ES-I3 (cell line): Measurements from ENCODE around the gene ROBO1.

Experiments
- H3K36me3 ChIP-seq: 2 replicates; pipeline ENCODE4 v1.6.1; 2013; ENCODE audit warnings: mild to moderate bottlenecking, low read length, control low read depth, moderate library complexity; ENCODE audit not compliant: insufficient read depth
- H3K4me1 ChIP-seq: 2 replicates; pipeline ENCODE4 v1.6.1; 2013; ENCODE audit warnings: mild to moderate bottlenecking, control low read depth, low read length; ENCODE audit not compliant: insufficient read depth
- H3K9ac ChIP-seq: 2 replicates; pipeline ENCODE4 v1.6.1; 2013; ENCODE audit warnings: low read depth, mild to moderate bottlenecking, low read length, moderate library complexity
- H3K9me3 ChIP-seq: 2 replicates; pipeline ENCODE4 v1.6.1; 2013; ENCODE audit warnings: mild to moderate bottlenecking, low read length, moderate library complexity; ENCODE audit not compliant: control insufficient read depth, insufficient read depth

Gene ROBO1

GRCh38 chr3:78845605-78846004, 922.2 kb downstream of the ROBO1 start:
- H3K9ac ChIP-seq = no peak overlapping the region
- H3K9me3 ChIP-seq = no peaks in the 10 kb centered on the region
- no peaks in the 10 kb centered on the region for H3K36me3 ChIP-seq
- peaks cover 10% of the 10 kb centered on the region; the same call in 1 of the 2 replicates for H3K4me1 ChIP-seq

- Histone ChIP-seq H3K4me1 (peaks cover 10% of the 10 kb centered on the region; the same call in 1 of the 2 replicates), H3K36me3 (no peaks in the 10 kb centered on the region), H3K9me3 (no peaks in the 10 kb centered on the region), H3K9ac (no peak overlapping the region)
These were observed 923.5 kb downstream of the ROBO1 start for GRCh38 chr3:78844307-78844706.

- H3K4me1 ChIP-seq = no peaks in the 10 kb centered on the region
These were observed 928.1 kb downstream of the ROBO1 start for GRCh38 chr3:78839693-78840092.

GRCh38 chr3:78838362-78838761, 929.4 kb downstream of the ROBO1 start:
- Histone ChIP-seq H3K9ac (no peak overlapping the region), H3K36me3 (no peaks in the 10 kb centered on the region), H3K9me3 (no peaks in the 10 kb centered on the region), H3K4me1 (no peaks in the 10 kb centered on the region)

More at GRCh38 chr3:78839693-78840092, 928.1 kb downstream of the ROBO1 start:
- Histone ChIP-seq H3K9me3 (no peaks in the 10 kb centered on the region), H3K9ac (no peak overlapping the region), H3K36me3 (no peaks in the 10 kb centered on the region)

GRCh38 chr3:78834910-78835309, 932.9 kb downstream of the ROBO1 start:
- no peaks in the 10 kb centered on the region for H3K9me3 ChIP-seq
- H3K4me1 ChIP-seq = no peaks in the 10 kb centered on the region
- no peak overlapping the region for H3K9ac ChIP-seq
- no peaks in the 10 kb centered on the region for H3K36me3 ChIP-seq

- H3K4me1 ChIP-seq = no peaks in the 10 kb centered on the region
- H3K36me3 ChIP-seq = no peaks in the 10 kb centered on the region
- H3K9me3 ChIP-seq = no peaks in the 10 kb centered on the region
- no peak overlapping the region for H3K9ac ChIP-seq
These were observed 935.0 kb downstream of the ROBO1 start for GRCh38 chr3:78832785-78833204.

GRCh38 chr3:78831446-78831972, 936.3 kb downstream of the ROBO1 start:
- Histone ChIP-seq H3K9ac (no peak overlapping the region), H3K4me1 (no peaks in the 10 kb centered on the region), H3K9me3 (no peaks in the 10 kb centered on the region), H3K36me3 (no peaks in the 10 kb centered on the region)

GRCh38 chr3:78830470-78830869, 937.3 kb downstream of the ROBO1 start:
- Histone ChIP-seq H3K9me3 (no peaks in the 10 kb centered on the region), H3K36me3 (no peaks in the 10 kb centered on the region), H3K9ac (no peak overlapping the region), H3K4me1 (no peaks in the 10 kb centered on the region)

GRCh38 chr3:78827618-78828017, 940.2 kb downstream of the ROBO1 start:
- no peaks in the 10 kb centered on the region for H3K36me3 ChIP-seq
- no peaks in the 10 kb centered on the region for H3K4me1 ChIP-seq
- H3K9me3 ChIP-seq = no peaks in the 10 kb centered on the region
- no peak overlapping the region for H3K9ac ChIP-seq

GRCh38 chr3:78825858-78826215, 942.0 kb downstream of the ROBO1 start:
- no peaks in the 10 kb centered on the region for H3K9me3 ChIP-seq
- H3K4me1 ChIP-seq = no peaks in the 10 kb centered on the region
- H3K9ac ChIP-seq = no peak overlapping the region
- H3K36me3 ChIP-seq = no peaks in the 10 kb centered on the region

GRCh38 chr3:78825118-78825857, 942.5 kb downstream of the ROBO1 start:
- Histone ChIP-seq H3K9ac (no peak overlapping the region), H3K36me3 (no peaks in the 10 kb centered on the region), H3K4me1 (no peaks in the 10 kb centered on the region), H3K9me3 (no peaks in the 10 kb centered on the region)

GRCh38 chr3:78823859-78824258, 943.9 kb downstream of the ROBO1 start:
- Histone ChIP-seq H3K9ac (no peak overlapping the region), H3K36me3 (no peaks in the 10 kb centered on the region), H3K9me3 (no peaks in the 10 kb centered on the region), H3K4me1 (no peaks in the 10 kb centered on the region)

GRCh38 chr3:78823434-78823833, 944.4 kb downstream of the ROBO1 start:
- no peaks in the 10 kb centered on the region for H3K36me3 ChIP-seq
- H3K4me1 ChIP-seq = no peaks in the 10 kb centered on the region
- no peaks in the 10 kb centered on the region for H3K9me3 ChIP-seq
- no peak overlapping the region for H3K9ac ChIP-seq

- H3K9me3 ChIP-seq = no peaks in the 10 kb centered on the region
- no peaks in the 10 kb centered on the region for H3K4me1 ChIP-seq
- H3K36me3 ChIP-seq = no peaks in the 10 kb centered on the region
- H3K9ac ChIP-seq = no peak overlapping the region
These were observed 945.1 kb downstream of the ROBO1 start for GRCh38 chr3:78822726-78823125.

- no peaks in the 10 kb centered on the region for H3K4me1 ChIP-seq
- H3K9me3 ChIP-seq = no peaks in the 10 kb centered on the region
- H3K9ac ChIP-seq = no peak overlapping the region
- no peaks in the 10 kb centered on the region for H3K36me3 ChIP-seq
These were observed 947.3 kb downstream of the ROBO1 start for GRCh38 chr3:78820542-78820941.
